ENCODE data around the gene PGA3.
"Not testable (repeated sequence)": the region's sequence is repeated elsewhere in the genome, so short reads cannot be mapped to it uniquely, and the experiment has no call there.

PGA3 gene

DNA sequence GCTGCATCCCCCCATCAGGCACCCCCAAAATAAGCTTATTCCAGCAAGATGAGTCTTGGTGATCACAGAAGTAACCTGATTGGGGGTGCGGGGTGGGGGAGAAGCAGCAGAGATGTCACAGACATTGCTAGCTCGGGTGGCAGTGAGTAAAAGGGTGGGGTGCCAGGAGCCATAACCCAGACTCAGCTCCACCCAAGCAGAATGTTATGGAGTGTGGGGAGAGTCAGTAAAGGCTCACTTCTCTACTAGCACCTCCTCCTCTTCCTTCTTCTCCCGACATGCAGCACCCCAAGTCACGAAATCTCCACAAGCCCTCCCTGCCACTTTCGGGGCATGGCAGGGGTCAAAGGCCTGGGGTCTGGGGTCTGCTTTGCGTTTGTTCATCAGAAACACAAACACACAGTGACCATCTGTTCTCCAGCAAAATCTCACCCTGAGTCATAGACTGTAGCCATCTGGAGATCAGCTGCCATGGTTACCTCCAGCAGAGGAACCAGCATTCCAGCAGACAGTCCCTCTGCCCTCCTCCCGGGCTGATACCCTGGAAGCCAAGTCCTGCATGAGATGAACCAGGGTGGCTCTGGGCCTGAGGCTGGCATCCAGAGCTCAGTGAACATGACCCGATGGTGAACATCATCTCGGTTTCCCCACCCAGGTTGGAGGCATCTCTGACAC, 4.5 kb downstream of the PGA3 start:
- not testable (repeated sequence) for DNase-seq (ENCODE audit: low read depth, low spot score)

DNA sequence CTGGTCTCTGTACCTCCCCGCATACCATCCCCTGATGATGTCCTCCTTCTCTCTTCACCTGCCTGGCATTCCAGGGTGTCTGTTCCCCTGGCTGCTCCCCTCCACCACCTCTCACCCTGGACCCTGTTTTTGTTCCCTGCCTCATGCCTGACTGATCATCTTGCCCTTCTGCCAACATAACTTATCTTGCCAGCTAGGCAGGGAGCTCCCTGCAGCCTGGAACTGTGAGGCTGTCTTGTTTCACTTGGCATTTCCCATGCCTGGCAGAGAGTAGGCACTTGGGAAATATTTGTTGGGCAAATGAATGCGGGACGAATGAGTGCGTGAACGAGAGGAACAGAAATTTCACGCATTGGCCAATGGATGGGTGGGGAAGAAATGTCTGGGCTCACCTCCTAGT, 7.3 kb downstream of the PGA3 start:
- DNase-seq (ENCODE audit: low read depth, low spot score) = not testable (repeated sequence)

DNA sequence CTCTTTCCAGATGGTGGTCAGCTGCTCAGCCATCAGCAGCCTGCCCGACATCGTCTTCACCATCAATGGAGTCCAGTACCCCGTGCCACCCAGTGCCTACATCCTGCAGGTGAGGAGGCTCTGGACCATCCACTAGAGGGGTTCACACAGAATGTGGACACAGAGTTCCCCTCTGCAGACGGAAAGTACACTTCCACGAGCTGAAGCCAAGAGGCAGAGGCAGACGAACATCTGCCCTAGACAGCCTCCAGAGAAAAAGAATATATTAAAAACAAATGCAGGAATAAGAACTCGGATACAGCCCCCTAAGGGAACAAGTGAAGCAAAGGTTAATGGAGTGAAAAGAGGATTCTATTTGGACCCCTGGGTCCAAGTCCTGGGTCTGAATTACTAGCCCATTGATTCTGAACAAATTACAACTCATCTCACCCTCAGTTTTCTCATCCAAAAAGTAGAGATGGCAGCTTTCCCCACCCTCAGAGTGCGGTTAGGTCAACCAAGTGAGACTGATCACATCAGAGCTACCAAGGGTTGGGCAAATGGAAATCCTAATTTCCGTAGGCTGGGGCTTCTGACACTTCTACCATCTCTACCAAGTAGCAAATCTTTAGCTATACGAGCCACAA, 8.1 kb downstream of the PGA3 start:
- DNase-seq (ENCODE audit: low read depth, low spot score) = not testable (repeated sequence)

DNA sequence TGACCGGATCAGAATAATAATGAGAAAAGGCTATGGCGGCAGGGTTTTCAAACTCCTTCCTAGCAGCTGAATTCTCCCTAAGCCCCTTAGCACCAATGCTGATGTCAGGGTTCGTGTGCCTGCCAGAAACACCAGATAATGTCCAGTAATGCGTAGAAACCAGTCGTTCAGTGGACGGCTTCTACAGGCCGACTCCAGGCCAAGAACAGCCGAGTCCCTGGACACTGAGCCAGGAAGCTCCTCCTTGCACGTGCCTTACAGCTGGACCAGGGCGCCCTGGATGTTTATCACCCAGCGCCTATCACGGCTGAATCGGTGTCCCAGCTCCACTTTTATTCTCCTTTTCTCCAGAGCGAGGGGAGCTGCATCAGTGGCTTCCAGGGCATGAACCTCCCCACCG, 8.9 kb downstream of the PGA3 start:
- not testable (repeated sequence) for DNase-seq (ENCODE audit: low read depth, low spot score)

DNA sequence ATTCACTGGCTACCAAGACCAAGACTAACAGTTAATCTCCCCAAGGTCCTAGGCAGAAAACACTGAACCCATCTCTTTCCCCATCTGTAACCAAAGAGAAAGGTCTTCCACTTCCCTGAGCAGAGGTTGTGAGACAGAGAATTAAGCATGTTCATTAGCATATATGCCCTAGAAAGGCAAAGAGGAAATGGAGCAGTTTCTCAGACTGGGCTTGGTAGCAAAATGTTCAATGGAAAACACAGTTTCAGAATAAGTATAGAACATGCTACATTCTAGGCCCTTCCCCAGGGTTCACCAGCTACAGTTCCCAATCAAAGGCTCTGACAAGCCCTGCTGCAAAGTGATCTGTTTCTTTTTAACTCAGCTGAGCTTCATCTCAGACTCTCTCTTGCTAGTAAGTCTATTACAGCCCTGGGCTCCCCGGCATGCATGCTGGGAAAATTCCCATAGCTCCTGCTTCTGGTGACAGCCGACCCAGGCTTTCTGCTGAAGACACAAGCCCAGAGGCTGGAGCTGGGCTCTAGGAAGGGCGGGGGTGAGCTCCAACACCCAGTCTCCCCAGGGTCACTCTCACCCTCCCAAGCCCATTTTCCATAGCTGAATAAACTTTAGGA, 10.5 kb downstream of the PGA3 start:
- not testable (repeated sequence) for DNase-seq (ENCODE audit: low read depth, low spot score)

DNA sequence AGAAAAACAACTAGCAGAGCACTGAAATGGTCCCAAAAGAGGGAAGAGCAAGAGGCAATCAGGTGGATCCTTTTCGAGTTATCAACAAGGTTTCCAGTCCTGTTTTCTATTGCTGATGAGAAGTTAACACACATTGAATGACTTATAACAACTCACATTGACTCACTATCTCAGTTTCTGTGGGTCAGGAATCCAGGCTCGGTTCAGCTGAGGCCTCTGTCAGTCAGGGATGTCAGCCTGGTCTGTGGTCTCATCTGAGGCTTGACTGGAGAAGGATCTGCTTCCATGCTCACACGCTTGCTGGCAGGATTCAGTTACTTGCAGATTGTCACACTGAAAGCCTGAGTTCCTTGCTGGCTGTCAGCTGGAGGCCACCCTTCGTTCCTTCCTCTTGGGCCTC, 15.0 kb downstream of the PGA3 start:
- DNase-seq (ENCODE audit: low read depth, low spot score) = not testable (repeated sequence)

DNA sequence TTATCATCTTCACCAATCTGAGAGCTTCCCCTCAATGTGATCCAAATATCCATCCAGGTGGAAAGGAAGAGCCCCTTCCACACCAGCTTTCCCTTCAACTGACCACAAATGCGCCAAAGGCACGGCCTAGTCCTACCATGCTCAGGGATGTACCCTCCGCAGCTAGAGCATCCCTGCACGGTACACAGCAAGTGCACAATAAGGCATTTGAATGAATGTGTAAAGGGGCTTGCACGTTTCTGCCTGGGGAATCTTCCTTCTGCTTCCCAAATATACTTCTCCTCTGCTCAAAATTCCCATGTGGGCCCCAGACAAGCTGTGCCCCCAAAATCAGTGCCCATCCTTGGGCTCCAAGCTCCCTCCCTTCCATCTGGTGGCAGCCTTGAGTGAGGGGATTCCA, 15.7 kb downstream of the PGA3 start:
- DNase-seq (ENCODE audit: low read depth, low spot score) = not testable (repeated sequence)

DNA sequence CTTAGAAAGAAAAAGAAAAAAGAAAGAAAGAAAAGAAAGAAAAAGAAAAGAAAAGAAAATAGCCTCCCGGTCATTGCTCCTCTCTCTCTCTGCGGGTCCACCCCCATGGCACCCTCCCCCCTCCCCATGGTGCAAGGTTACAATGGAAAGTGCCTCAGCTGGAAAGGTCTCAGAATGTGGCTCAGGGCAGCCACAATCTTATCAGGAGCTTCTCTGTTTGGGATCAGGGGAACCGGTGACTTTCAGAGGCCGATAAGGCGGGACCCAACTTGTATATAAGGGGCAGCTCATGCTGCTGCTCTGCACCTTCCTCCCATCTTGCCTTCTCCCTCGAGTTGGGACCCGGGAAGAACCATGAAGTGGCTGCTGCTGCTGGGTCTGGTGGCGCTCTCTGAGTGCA, 18.7 kb downstream of the PGA3 start, which contains the start of gene PGA4:
TSS of gene PGA4 (plus strand) at position 301 of the 400 bp plus-strand sequence. CDS start at position 355, 54 bp downstream.
- not testable (repeated sequence) for DNase-seq (ENCODE audit: low read depth, low spot score)

DNA sequence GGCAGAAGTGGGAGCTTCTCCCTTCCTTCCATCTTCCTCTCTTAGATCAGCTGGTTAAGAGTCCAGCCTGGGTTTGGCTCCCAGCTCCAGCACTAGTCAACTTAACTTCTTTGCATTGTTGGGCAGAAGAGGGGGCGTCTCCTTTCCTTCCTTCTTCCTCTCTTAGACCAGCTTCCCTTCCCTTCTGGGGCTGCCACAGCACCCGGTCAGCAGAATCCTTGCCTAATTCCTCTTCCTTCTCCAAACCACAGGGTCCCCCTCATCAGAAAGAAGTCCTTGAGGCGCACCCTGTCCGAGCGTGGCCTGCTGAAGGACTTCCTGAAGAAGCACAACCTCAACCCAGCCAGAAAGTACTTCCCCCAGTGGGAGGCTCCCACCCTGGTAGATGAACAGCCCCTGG, 19.4 kb downstream of the PGA3 start:
- not testable (repeated sequence) for DNase-seq (ENCODE audit: low read depth, low spot score)

DNA sequence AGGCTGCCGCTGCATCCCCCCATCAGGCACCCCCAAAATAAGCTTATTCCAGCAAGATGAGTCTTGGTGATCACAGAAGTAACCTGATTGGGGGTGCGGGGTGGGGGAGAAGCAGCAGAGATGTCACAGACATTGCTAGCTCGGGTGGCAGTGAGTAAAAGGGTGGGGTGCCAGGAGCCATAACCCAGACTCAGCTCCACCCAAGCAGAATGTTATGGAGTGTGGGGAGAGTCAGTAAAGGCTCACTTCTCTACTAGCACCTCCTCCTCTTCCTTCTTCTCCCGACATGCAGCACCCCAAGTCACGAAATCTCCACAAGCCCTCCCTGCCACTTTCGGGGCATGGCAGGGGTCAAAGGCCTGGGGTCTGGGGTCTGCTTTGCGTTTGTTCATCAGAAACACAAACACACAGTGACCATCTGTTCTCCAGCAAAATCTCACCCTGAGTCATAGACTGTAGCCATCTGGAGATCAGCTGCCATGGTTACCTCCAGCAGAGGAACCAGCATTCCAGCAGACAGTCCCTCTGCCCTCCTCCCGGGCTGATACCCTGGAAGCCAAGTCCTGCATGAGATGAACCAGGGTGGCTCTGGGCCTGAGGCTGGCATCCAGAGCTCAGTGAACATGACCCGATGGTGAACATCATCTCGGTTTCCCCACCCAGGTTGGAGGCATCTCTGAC, 23.3 kb downstream of the PGA3 start:
- not testable (repeated sequence) for DNase-seq (ENCODE audit: low read depth, low spot score)

DNA sequence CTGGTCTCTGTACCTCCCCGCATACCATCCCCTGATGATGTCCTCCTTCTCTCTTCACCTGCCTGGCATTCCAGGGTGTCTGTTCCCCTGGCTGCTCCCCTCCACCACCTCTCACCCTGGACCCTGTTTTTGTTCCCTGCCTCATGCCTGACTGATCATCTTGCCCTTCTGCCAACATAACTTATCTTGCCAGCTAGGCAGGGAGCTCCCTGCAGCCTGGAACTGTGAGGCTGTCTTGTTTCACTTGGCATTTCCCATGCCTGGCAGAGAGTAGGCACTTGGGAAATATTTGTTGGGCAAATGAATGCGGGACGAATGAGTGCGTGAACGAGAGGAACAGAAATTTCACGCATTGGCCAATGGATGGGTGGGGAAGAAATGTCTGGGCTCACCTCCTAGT, 26.1 kb downstream of the PGA3 start:
- not testable (repeated sequence) for DNase-seq (ENCODE audit: low read depth, low spot score)

DNA sequence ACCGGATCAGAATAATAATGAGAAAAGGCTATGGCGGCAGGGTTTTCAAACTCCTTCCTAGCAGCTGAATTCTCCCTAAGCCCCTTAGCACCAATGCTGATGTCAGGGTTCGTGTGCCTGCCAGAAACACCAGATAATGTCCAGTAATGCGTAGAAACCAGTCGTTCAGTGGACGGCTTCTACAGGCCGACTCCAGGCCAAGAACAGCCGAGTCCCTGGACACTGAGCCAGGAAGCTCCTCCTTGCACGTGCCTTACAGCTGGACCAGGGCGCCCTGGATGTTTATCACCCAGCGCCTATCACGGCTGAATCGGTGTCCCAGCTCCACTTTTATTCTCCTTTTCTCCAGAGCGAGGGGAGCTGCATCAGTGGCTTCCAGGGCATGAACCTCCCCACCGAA, 27.7 kb downstream of the PGA3 start:
- not testable (repeated sequence) for DNase-seq (ENCODE audit: low read depth, low spot score)

DNA sequence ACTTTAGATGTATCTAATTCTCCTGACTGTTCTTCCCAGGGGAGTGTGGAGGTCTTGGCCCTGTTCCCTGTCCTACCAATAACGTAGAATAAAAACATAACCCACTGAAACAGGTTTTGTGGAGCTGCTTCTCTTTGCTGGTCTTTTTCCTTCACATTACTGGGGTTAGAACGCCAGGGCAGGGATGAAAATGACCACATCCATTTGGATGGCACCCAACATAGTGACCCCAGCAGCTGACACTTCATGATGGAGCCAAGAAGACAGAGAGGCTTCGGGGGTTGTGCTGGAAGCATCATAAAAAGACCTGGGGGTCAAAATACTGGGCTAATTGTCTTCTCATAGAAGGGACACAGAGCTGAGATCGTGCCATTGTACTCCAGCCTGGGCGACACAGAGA, 28.3 kb downstream of the PGA3 start:
- DNase-seq (ENCODE audit: low read depth, low spot score) = not testable (repeated sequence)

DNA sequence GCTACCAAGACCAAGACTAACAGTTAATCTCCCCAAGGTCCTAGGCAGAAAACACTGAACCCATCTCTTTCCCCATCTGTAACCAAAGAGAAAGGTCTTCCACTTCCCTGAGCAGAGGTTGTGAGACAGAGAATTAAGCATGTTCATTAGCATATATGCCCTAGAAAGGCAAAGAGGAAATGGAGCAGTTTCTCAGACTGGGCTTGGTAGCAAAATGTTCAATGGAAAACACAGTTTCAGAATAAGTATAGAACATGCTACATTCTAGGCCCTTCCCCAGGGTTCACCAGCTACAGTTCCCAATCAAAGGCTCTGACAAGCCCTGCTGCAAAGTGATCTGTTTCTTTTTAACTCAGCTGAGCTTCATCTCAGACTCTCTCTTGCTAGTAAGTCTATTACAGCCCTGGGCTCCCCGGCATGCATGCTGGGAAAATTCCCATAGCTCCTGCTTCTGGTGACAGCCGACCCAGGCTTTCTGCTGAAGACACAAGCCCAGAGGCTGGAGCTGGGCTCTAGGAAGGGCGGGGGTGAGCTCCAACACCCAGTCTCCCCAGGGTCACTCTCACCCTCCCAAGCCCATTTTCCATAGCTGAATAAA, 29.3 kb downstream of the PGA3 start:
- not testable (repeated sequence) for DNase-seq (ENCODE audit: low read depth, low spot score)

DNA sequence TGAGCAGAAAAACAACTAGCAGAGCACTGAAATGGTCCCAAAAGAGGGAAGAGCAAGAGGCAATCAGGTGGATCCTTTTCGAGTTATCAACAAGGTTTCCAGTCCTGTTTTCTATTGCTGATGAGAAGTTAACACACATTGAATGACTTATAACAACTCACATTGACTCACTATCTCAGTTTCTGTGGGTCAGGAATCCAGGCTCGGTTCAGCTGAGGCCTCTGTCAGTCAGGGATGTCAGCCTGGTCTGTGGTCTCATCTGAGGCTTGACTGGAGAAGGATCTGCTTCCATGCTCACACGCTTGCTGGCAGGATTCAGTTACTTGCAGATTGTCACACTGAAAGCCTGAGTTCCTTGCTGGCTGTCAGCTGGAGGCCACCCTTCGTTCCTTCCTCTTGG, 33.8 kb downstream of the PGA3 start:
- DNase-seq (ENCODE audit: low read depth, low spot score) = not testable (repeated sequence)

DNA sequence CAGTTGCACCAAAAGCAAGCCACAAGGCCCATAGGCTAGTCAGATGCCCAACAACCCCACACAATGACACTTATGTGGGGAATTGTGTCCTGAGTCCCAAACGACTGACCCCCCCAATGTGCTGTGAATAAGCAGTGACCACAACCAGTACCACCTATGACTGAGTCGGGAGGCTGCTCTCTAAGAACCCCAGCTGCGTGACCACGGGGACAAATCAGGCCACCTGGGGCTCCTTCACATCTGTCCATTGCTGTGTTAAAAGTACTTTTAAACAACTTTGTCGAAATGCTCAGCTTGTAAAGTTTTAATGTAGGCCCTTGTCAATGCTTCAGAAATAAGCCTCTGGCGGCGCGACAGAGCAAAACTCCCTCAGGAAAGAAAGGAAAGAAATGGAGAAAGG, 37.0 kb downstream of the PGA3 start:
- not testable (repeated sequence) for DNase-seq (ENCODE audit: low read depth, low spot score)

DNA sequence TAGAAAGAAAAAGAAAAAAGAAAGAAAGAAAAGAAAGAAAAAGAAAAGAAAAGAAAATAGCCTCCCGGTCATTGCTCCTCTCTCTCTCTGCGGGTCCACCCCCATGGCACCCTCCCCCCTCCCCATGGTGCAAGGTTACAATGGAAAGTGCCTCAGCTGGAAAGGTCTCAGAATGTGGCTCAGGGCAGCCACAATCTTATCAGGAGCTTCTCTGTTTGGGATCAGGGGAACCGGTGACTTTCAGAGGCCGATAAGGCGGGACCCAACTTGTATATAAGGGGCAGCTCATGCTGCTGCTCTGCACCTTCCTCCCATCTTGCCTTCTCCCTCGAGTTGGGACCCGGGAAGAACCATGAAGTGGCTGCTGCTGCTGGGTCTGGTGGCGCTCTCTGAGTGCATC, 37.6 kb downstream of the PGA3 start, which contains the start of gene PGA5:
TSS of gene PGA5 (plus strand) at position 301 of the 400 bp plus-strand sequence. CDS start at position 353, 52 bp downstream.
- not testable (repeated sequence) for DNase-seq (ENCODE audit: low read depth, low spot score)

DNA sequence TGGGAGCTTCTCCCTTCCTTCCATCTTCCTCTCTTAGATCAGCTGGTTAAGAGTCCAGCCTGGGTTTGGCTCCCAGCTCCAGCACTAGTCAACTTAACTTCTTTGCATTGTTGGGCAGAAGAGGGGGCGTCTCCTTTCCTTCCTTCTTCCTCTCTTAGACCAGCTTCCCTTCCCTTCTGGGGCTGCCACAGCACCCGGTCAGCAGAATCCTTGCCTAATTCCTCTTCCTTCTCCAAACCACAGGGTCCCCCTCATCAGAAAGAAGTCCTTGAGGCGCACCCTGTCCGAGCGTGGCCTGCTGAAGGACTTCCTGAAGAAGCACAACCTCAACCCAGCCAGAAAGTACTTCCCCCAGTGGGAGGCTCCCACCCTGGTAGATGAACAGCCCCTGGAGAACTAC, 38.2 kb downstream of the PGA3 start:
- not testable (repeated sequence) for DNase-seq (ENCODE audit: low read depth, low spot score)

DNA sequence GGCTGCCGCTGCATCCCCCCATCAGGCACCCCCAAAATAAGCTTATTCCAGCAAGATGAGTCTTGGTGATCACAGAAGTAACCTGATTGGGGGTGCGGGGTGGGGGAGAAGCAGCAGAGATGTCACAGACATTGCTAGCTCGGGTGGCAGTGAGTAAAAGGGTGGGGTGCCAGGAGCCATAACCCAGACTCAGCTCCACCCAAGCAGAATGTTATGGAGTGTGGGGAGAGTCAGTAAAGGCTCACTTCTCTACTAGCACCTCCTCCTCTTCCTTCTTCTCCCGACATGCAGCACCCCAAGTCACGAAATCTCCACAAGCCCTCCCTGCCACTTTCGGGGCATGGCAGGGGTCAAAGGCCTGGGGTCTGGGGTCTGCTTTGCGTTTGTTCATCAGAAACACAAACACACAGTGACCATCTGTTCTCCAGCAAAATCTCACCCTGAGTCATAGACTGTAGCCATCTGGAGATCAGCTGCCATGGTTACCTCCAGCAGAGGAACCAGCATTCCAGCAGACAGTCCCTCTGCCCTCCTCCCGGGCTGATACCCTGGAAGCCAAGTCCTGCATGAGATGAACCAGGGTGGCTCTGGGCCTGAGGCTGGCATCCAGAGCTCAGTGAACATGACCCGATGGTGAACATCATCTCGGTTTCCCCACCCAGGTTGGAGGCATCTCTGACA, 42.1 kb downstream of the PGA3 start:
- DNase-seq (ENCODE audit: low read depth, low spot score) = not testable (repeated sequence)

DNA sequence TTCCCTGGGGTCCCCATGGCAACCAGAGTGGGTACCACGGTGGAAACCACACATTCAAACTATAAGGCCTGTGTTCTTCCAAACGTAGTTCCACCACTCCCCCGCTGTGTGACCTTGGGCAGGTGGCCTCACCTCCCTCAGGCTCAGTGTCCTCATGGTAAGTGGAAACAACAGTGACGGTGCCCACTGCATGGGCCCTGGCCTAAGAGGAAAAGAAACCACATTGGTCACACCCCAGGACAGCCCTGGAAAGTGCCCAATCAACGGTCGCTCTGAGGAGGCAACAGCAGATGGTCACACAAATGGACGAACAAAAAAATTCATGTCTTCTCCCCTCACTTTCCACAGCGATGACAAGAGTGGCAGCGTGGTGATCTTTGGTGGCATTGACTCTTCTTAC, 44.8 kb downstream of the PGA3 start:
- not testable (repeated sequence) for DNase-seq (ENCODE audit: low read depth, low spot score)

DNA sequence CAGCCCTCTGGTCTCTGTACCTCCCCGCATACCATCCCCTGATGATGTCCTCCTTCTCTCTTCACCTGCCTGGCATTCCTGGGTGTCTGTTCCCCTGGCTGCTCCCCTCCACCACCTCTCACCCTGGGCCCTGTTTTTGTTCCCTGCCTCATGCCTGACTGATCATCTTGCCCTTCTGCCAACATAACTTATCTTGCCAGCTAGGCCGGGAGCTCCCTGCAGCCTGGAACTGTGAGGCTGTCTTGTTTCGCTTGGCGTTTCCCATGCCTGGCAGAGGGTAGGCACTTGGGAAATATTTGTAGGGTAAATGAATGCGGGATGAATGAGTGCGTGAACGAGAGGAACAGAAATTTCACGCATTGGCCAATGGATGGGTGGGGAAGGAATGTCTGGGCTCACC, 45.9 kb downstream of the PGA3 start:
- not testable (repeated sequence) for DNase-seq (ENCODE audit: low read depth, low spot score)

Data from smooth muscle cell of the brain vasculature (primary cell).